NCI-H748 (cell line): ENCODE measurements around the gene APOL5.
A peak's percentile ranks its signal among the peaks of the same experiment; 100 is the strongest.

Experiments used
- DNase-seq: peaks from one replicate; lab custom pipeline; 2025; ENCODE audit not compliant: unreplicated experiment; lab: John Stamatoyannopoulos, UW

The APOL5 gene

GRCh38 chr22:35740616-35741015, 22.9 kb downstream of the APOL5 start:
- DNase-seq: no peak

GRCh38 chr22:35742342-35743100, 24.8 kb downstream of the APOL5 start:
- DNase-seq: no peak

- no peak for DNase-seq
Measured at GRCh38 chr22:35743326-35743860, 25.7 kb downstream of the APOL5 start.

GRCh38 chr22:35746248-35746647, 28.6 kb downstream of the APOL5 start:
- no peak for DNase-seq

GRCh38 chr22:35746946-35747703, 29.5 kb downstream of the APOL5 start:
- DNase-seq: no peak

- no peak for DNase-seq
Measured at GRCh38 chr22:35749808-35750207, 32.1 kb downstream of the APOL5 start.

- DNase-seq: peak; percentile 0
Measured at GRCh38 chr22:35752006-35752862, 34.6 kb downstream of the APOL5 start.

GRCh38 chr22:35752863-35753189, 35.2 kb downstream of the APOL5 start:
- no peak for DNase-seq

GRCh38 chr22:35754761-35755160, 37.1 kb downstream of the APOL5 start:
- DNase-seq: no peak

- DNase-seq: no peak
Measured at GRCh38 chr22:35756722-35757121, 39.0 kb downstream of the APOL5 start.

GRCh38 chr22:35758394-35758793, 40.7 kb downstream of the APOL5 start:
- DNase-seq: no peak

- DNase-seq: peak; percentile 1
Measured at GRCh38 chr22:35761037-35761436, 43.4 kb downstream of the APOL5 start.

- peak; percentile 55 for DNase-seq
Measured at GRCh38 chr22:35766654-35767580, 49.2 kb downstream of the APOL5 start.

GRCh38 chr22:35769974-35770373, 52.3 kb downstream of the APOL5 start:
- DNase-seq: no peak

GRCh38 chr22:35775339-35775738, 57.7 kb downstream of the APOL5 start:
- no peak for DNase-seq

GRCh38 chr22:35777335-35777975, 59.8 kb downstream of the APOL5 start:
- no peak for DNase-seq
